Ovary (tissue), 3 donors: ENCODE results near the gene ALDH1A1.

Experiments used
- CTCF ChIP-seq, 3 donors: fragments of 450-650 bp in 2 of 3; fragments of 200-600 bp in 1 of 3; IDR thresholded peaks; one replicate each; pipeline versions ENCODE4 v1.5.1 to v1.8.0; 2016 to 2022; ENCODE audit warnings: antibody characterized with exemption in 3 of 3, mild to moderate bottlenecking in 1 of 3
- POLR2A ChIP-seq: fragments of 450-650 bp; IDR thresholded peaks from one replicate; pipeline ENCODE4 v1.6.1; 2017; ENCODE audit warnings: antibody characterized with exemption, mild to moderate bottlenecking, moderate library complexity
- donor health status: DM: no; HTN: no; CAD: no.

GRCh38 chr9:72925126-72925789, 27.6 kb downstream of the ALDH1A1 start:
- no peak for TF ChIP-seq CTCF (IDR thresholded peaks at IDR 0.05)
- no peak for TF ChIP-seq POLR2A
